Erythroblast (primary cell): ENCODE data around the gene LRRIQ4.
A peak's percentile ranks its signal among the peaks of the same experiment; 100 is the strongest.

Source experiments
- GATA1 ChIP-seq: IDR thresholded peaks from 2 replicates; pipeline ENCODE4 v1.6.1; 2011; ENCODE audit warnings: low read depth, mild to moderate bottlenecking, control low read depth, low read length, moderate library complexity
- POLR2A ChIP-seq: IDR thresholded peaks from 2 replicates; pipeline ENCODE4 v1.6.1; 2011; ENCODE audit warnings: mild to moderate bottlenecking, low read length

DNA sequence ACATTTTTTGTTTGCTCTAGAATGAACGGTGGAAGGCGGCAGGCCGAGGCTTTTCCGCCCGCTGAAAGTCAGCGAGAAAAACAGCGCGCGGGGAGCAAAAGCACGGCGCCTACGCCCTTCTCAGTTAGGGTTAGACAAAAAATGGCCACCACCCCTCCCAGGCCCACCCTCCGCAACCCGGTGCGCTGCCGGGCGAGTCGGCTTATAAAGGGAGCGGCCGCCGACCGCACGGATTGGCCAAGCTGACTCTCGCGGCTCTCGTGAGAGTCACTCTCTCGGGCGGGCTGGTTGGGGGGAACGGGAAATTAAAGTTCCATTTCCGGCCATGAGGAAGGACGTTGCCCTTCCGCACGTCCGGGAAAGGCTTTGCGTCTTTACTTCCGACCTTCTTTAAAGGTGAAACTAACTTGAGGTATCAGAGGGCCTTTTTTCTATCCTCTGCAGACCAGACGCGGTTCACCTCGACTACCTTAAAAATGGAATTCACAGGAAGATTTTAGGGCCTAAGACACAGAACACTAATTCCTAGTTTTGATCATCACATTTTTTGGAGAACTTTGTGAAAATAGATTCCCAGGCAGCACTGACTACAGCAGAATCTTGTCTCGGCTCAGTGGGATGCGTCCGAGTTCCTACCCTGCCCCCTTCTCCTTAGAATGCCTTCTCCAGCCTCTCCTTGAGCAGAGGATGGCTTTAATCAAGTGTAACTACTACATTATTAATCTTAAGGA is 47.6 kb upstream of the LRRIQ4 start, which contains the start of gene TERC:
- TF ChIP-seq POLR2A, result peak; percentile 95
- TF ChIP-seq GATA1, result no peak
